GM19023 (cell line): Measurements from ENCODE around the gene NR1D1.

Experiments used
- ATAC-seq: cut with Tn5 transposase; IDR thresholded peaks from one replicate; pipeline ENCODE4 v1.9.1; 2021; ENCODE audit warnings: mild to moderate bottlenecking, moderate library complexity; ENCODE audit not compliant: unreplicated experiment

NR1D1 gene

GRCh38 chr17:40097931-40098845 is 2.2 kb downstream of the NR1D1 start:
- ATAC-seq = no peak

GRCh38 chr17:40097087-40097486 is 3.3 kb downstream of the NR1D1 start:
- ATAC-seq = no peak

- peak; percentile 46 for ATAC-seq
Measured at GRCh38 chr17:40095944-40096791, 4.2 kb downstream of the NR1D1 start.

- no peak for ATAC-seq
Measured at GRCh38 chr17:40095351-40095943, 4.9 kb downstream of the NR1D1 start.

GRCh38 chr17:40094874-40095273 is 5.5 kb downstream of the NR1D1 start:
- no peak for ATAC-seq

- no peak for ATAC-seq
Measured at GRCh38 chr17:40093580-40094201, 6.7 kb downstream of the NR1D1 start.

GRCh38 chr17:40093005-40093579 is 7.3 kb downstream of the NR1D1 start:
- no peak for ATAC-seq

GRCh38 chr17:40092581-40092980 is 7.8 kb downstream of the NR1D1 start:
- no peak for ATAC-seq

GRCh38 chr17:40091691-40092397 is 8.5 kb downstream of the NR1D1 start:
- no peak for ATAC-seq

GRCh38 chr17:40090237-40091119 is 9.9 kb downstream of the NR1D1 start:
- no peak for ATAC-seq

- no peak for ATAC-seq
Measured at GRCh38 chr17:40089077-40089895, 11.1 kb downstream of the NR1D1 start.

- ATAC-seq = no peak
Measured at GRCh38 chr17:40087903-40088718, 12.3 kb downstream of the NR1D1 start.

GRCh38 chr17:40087049-40087794 is 13.2 kb downstream of the NR1D1 start:
- no peak for ATAC-seq

GRCh38 chr17:40086150-40087044 is 14.0 kb downstream of the NR1D1 start:
- ATAC-seq = no peak

- no peak for ATAC-seq
Measured at GRCh38 chr17:40084477-40084876, 15.9 kb downstream of the NR1D1 start.

- ATAC-seq = no peak
Measured at GRCh38 chr17:40079545-40079944, 20.8 kb downstream of the NR1D1 start.
